ENCODE data around the gene MOAP1.
"Not testable (repeated sequence)": the region's sequence is repeated elsewhere in the genome, so short reads cannot be mapped to it uniquely, and the experiment has no call there.

Gene MOAP1

GRCh38 chr14:93183596-93184317 is 940 bp downstream of the MOAP1 start:
- DNase-seq: no peak

GRCh38 chr14:93175492-93175891 is 9.2 kb downstream of the MOAP1 start:
- no peak for DNase-seq

GRCh38 chr14:93174731-93175130 is 10.0 kb downstream of the MOAP1 start:
- DNase-seq: not testable (repeated sequence)

GRCh38 chr14:93173943-93174395 is 10.7 kb downstream of the MOAP1 start:
- no peak for DNase-seq

- DNase-seq: no peak
Observed at GRCh38 chr14:93171376-93171775, 13.3 kb downstream of the MOAP1 start.

GRCh38 chr14:93170141-93170540 is 14.6 kb downstream of the MOAP1 start:
- DNase-seq: not testable (repeated sequence)

GRCh38 chr14:93169619-93170018 is 15.1 kb downstream of the MOAP1 start:
- DNase-seq: not testable (repeated sequence)

GRCh38 chr14:93168610-93169009 is 16.1 kb downstream of the MOAP1 start:
- not testable (repeated sequence) for DNase-seq

- not testable (repeated sequence) for DNase-seq
Observed at GRCh38 chr14:93165271-93166265, 19.1 kb downstream of the MOAP1 start.

- DNase-seq: no peak
Observed at GRCh38 chr14:93163564-93163963, 21.1 kb downstream of the MOAP1 start.

- no peak for DNase-seq
Observed at GRCh38 chr14:93161411-93161940, 23.2 kb downstream of the MOAP1 start.

- DNase-seq: no peak
Observed at GRCh38 chr14:93160353-93160801, 24.3 kb downstream of the MOAP1 start.

GRCh38 chr14:93159625-93160352 is 24.9 kb downstream of the MOAP1 start:
- DNase-seq: not testable (repeated sequence)

GRCh38 chr14:93158349-93158748 is 26.3 kb downstream of the MOAP1 start:
- not testable (repeated sequence) for DNase-seq

- no peak for DNase-seq
Observed at GRCh38 chr14:93156693-93157369, 27.9 kb downstream of the MOAP1 start.

GRCh38 chr14:93155667-93156066 is 29.0 kb downstream of the MOAP1 start:
- DNase-seq: no peak

GRCh38 chr14:93153121-93153520 is 31.6 kb downstream of the MOAP1 start:
- DNase-seq: no peak

- no peak for DNase-seq
Observed at GRCh38 chr14:93150227-93151208, 34.2 kb downstream of the MOAP1 start.

- no peak for DNase-seq
Observed at GRCh38 chr14:93148979-93149378, 35.7 kb downstream of the MOAP1 start.

GRCh38 chr14:93146119-93146518 is 38.6 kb downstream of the MOAP1 start:
- DNase-seq: no peak

Measured in fibroblast of upper back skin (primary cell).